GM19468 (cell line): ENCODE results near the gene TACO1.

Experiments used
- ATAC-seq: cut with Tn5 transposase; IDR thresholded peaks from one replicate; pipeline ENCODE4 v1.9.1; 2021; ENCODE audit warnings: mild to moderate bottlenecking, moderate library complexity, moderate number of reproducible peaks; ENCODE audit not compliant: unreplicated experiment; ENCODE audit errors: extremely low read depth

The TACO1 gene

GRCh38 chr17:63600569-63601438 is at the start of gene TACO1:
TACO1 (plus strand) TSS chr17:63600895; CDS start chr17:63601084, 189 bp downstream.
- ATAC-seq = peak; percentile 49

GRCh38 chr17:63552211-63552610 is 48.5 kb upstream of the TACO1 start:
- ATAC-seq = no peak

DNA sequence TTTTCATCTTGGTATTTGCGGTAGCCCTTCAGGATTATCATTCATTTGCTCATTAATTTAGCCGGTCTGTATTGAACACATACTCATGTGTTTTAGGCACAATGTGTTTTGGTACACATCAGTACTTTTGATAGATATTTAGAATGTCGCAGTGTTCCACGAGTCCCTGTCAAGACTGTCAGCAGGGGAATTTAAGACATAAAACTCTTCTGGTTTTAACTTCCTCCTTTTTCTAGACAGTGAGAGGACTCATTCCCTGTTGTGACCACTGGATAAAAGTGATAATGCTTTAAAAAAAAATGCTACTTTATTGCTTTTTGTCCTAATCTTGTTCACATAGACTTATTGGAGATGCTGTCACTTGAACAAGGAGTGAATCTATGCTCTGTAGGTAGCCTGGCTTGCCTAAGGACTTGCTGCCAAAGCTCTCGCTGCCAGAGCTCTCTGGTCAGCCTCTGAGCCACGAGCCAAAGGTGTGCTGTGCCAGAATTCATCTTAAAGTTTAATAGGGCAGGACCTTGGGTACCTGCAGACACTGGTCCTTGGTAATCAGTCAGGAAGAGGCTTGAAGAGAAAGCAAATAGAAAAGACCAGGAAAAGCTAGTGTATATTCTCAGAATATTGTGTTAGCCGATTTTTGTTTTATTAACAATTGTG is 45.1 kb upstream of the TACO1 start:
- ATAC-seq = no peak

DNA sequence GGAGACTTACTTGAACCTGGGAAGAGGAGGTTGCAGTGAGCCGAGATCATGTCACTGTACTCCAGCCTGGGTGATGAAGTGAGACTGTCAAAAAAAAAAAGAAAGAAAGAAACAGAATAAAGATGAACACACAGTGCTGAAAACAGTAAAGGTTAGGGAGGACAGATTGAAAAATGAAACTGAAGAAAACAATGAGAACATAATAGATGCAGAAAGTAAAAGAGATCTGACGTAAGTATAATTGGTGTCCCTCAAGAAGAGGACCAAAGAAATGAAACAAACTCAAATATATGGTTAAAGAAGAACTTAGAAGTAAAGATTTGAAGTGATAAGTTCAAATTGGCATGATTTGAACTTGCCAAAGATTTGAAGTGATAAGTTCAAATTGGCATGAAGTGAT is 43.3 kb upstream of the TACO1 start:
- ATAC-seq = no peak

DNA sequence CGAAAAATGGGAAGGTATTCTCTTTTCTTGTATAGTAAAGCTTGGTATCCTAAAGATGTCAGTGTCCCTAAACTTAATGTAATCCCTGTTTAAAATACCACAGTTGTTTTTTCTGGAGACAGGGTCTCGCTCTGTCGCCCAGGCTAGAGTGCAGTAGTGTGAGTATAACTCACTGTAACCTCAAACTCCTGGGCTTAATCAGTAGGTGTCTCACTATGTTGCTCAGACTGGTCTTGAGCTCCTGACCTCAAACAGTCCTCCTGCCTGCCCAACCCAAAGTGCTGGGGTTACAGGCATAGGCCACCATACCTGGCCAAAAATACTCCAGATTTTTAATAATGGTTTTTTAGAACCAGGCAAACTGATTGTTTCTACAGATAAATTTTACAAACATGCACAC is 42.3 kb upstream of the TACO1 start:
- ATAC-seq = no peak

DNA sequence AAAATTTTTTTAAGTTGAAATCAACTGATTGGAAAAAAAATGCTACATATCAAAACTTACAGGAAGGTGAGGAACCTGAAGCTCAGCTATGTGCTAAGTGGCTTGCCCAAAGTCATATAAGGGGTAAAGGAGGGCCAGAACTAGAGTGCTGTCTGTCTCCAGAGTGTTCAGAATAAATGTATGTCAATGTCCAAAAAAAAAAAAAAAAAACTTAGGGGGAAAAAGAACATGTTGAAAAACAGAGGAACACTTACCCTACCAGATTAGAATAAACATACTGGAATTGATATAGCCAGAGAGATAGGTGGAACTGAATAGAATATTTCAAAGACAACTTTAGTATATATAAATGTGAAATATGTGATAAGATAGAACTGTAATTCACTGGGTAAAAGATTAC is 38.9 kb upstream of the TACO1 start:
- ATAC-seq = no peak

GRCh38 chr17:63563339-63563738 is 37.4 kb upstream of the TACO1 start:
- ATAC-seq = no peak

DNA sequence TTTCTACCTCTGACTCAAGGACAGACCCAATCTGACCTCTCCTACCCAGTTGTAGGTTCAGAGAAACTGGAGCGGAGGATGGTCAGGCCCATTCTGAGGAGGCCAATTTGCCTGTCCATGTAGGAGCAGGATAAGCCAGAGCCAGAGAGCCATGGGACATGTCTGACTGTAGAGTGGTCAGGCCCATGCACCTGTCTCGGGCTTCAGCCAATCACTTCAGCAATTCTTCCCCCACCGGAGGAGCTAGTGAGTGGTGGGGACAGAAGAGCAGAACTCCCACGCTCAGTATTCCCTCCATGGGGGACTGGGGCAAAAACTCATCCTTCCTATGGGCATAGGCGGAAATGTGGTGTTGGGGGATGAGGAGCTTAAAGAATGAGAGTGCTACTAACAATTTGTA is 36.1 kb upstream of the TACO1 start:
- no peak for ATAC-seq

GRCh38 chr17:63567229-63567628 is 33.5 kb upstream of the TACO1 start:
- ATAC-seq = no peak

DNA sequence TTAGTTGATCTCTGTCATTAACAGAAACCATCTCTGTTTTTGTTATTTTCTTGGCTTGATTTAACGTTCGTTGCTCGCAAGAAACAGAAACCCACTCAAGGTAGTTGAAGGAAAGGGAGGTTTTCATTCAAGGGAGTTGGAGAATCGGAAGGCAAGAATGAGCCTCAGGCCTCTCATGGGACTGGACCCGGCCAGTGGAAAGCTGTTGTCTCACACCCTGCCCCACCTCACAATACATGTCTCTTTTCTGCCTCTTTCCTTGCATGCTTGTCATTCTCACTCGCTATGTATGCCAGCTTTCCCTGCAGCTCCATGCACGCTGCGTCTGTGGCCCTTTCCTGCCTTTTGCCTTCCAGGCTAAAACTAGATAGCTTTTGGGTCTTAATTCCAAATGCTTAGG is 32.1 kb upstream of the TACO1 start:
- no peak for ATAC-seq

GRCh38 chr17:63571632-63572310 is 28.9 kb upstream of the TACO1 start:
- no peak for ATAC-seq

GRCh38 chr17:63573634-63574033 is 27.1 kb upstream of the TACO1 start:
- ATAC-seq = no peak

DNA sequence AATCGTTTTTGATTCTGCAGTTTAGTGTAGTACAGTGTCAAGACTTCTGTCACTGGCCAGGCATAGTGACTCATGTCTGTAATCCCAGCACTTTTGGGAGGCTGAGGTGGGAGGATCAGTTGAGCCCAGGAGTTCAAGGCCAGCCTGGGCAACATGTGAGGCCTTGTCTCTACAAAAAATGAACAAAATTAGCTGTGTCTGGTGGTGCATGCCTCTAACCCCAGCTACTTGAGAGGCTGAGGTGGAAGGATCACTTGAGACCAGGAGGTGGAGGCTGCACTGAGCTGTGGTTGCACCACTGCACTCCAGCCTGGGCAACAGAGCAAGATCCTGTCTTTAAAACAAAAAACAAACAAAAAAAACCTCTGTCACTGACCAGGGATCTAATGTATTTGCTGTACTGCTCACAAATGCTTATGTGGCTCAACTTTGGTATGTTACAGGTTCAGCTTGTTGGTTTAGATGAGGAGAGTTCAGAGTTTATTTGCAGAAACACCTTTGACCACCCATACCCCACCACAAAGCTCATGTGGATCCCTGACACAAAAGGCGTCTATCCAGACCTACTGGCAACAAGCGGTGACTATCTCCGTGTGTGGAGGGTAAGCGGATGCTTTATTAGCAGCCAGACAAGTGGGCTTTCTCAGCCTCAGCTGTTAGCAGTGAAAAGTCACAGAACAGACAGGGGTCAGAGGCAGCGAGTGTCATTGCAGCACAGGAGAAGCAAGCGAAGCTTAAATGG is 22.5 kb upstream of the TACO1 start:
- no peak for ATAC-seq

- no peak for ATAC-seq
Measured at GRCh38 chr17:63578769-63579111, 22.0 kb upstream of the TACO1 start.

DNA sequence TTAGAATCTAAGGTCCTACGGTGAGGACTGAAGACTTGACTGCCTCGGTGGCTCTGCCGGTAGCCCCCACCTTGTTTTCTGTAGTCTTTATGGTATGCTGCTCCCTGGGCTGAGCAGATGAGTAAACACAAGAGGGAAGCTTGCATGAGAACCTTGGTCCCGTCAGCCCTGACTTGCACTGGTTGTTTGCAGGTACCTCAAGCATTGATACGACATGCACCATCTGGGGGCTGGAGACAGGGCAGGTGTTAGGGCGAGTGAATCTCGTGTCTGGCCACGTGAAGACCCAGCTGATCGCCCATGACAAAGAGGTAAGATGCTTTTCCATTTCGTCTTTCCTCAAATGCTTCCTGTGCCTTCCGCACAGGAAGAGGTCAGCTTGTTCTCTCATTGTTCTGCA is 21.1 kb upstream of the TACO1 start:
- no peak for ATAC-seq

- no peak for ATAC-seq
Measured at GRCh38 chr17:63587770-63588169, 12.9 kb upstream of the TACO1 start.

DNA sequence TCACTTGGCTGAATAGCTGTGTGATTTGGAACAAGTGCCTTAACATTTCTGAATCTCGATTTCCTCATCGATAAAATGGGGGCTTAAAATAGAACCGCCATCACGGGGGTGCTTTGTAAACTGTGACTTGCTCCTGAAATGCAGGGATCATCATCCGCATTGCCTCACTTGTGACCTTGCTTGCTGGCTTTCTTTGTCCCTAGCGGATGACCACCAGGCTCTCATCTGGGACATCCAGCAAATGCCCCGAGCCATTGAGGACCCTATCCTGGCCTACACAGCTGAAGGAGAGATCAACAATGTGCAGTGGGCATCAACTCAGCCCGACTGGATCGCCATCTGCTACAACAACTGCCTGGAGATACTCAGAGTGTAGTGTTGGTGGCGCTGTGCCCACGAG is 11.9 kb upstream of the TACO1 start:
- no peak for ATAC-seq

DNA sequence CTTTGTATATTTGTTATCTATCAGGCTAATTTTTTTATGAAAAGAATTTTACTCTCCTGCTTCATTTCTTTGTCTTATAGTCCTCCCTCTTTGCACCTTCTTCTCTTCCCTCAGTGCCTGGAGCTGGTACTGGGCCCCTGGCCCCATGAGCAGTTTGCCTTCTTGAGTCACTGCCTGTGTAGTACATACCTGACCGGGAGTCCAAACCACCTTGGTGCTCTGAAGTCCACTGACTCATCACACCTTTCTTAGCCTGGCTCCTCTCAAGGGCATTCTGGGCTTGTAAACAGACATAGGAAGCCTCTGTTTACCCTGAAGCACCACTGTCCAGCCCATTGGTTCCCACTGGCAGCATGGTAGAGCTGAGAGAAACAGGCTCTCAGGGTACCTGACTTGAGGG is 11.0 kb upstream of the TACO1 start:
- no peak for ATAC-seq

GRCh38 chr17:63592797-63593196 is 7.9 kb upstream of the TACO1 start:
- no peak for ATAC-seq

GRCh38 chr17:63595132-63595531 is 5.6 kb upstream of the TACO1 start:
- no peak for ATAC-seq
